GM19467 (cell line): Measurements from ENCODE around the gene ATG7.
"Not testable (repeated sequence)": the region's sequence is repeated elsewhere in the genome, so short reads cannot be mapped to it uniquely, and the experiment has no call there.

Source experiments
- ATAC-seq: cut with Tn5 transposase; IDR thresholded peaks from one replicate; pipeline ENCODE4 v1.9.1; 2021; ENCODE audit warnings: mild to moderate bottlenecking, moderate library complexity; ENCODE audit not compliant: unreplicated experiment

The ATG7 gene

GRCh38 chr3:11581237-11582190, 309.3 kb downstream of the ATG7 start:
- ATAC-seq, result no peak

DNA sequence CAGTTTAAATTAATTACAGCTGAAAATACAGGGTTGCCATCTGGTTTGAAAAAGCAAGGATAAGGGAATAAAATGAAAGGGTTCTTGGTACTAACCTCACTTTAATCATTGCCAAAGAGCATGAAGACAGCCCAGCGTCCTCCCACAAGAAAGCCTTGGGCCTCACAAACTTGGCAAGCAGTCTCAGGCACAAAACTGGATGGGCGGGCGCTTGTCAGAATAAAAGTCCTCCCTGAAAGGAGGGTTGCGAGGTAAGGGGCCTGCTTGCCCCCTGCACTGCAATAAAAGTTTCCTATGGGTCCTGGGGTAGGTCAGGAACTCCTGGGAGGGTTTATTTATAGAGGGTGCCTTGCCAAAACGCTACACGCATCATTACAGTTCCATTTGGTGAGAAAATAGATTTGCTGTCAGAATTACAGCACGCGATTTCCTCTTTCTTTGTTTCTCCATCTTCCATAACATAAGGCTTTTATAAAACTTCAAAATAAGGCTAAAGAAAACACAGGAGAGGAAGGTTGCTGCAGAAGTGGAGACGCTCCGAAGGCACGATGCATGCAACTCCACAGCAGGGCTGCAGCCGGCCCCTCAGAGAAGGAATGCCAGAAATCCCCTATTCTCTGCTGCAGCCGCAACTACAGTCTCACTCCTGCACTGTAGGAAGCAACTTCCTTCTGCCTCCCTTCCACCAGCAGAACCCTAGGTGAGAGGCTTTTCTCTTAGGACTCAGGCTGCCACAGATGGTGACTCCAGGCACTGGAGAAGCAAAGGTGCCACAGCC, 310.2 kb downstream of the ATG7 start:
- ATAC-seq, result no peak

GRCh38 chr3:11583235-11583634, 311.0 kb downstream of the ATG7 start:
- ATAC-seq, result no peak

DNA sequence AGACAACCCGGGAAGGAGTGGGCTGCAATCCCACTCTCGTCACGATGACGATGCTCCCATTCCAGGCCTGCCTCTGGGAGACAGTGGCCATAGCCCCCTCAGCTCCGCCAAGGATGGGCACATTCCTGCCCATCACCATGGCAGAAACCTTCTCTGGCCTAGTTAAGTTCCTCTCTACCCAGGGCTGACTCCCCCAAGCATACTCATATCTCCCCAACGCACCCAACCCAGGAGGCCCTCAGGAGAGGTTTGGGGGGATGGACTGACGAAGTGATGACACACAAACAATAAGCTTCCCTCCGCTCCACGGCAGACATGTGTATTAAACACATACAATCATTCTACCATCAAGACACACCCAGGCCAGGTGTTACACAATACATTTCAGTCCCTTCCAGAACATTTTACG, 311.4 kb downstream of the ATG7 start:
- no peak for ATAC-seq

GRCh38 chr3:11584570-11584969, 312.4 kb downstream of the ATG7 start:
- no peak for ATAC-seq

GRCh38 chr3:11587766-11588165, 315.6 kb downstream of the ATG7 start:
- ATAC-seq, result no peak

DNA sequence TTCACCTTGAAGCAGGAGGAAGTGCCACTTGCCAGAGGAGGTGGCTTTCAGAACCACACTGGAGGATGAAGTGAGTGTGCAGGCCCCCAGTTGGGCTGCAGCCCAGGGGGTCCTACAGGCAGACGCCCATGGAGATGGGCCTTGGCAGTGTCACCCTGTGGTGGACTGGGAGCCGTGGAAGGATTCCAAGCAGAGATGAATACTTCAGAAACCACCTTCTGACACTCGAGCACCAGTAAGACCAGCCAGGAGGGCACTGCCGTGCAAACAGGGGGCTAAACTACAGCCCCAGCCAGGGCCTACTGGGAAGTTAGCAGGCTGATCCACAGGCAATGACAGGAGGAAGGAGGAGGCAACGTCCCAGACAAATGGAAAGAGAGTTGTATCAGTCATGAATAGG, 316.1 kb downstream of the ATG7 start:
- ATAC-seq, result no peak

- ATAC-seq, result no peak
These were observed 316.6 kb downstream of the ATG7 start for GRCh38 chr3:11588755-11589154.

- ATAC-seq, result no peak
These were observed 317.5 kb downstream of the ATG7 start for GRCh38 chr3:11589706-11590105.

- no peak for ATAC-seq
These were observed 318.8 kb downstream of the ATG7 start for GRCh38 chr3:11591002-11591355.

GRCh38 chr3:11591391-11592282, 319.4 kb downstream of the ATG7 start:
- no peak for ATAC-seq

GRCh38 chr3:11592445-11593298, 320.5 kb downstream of the ATG7 start:
- no peak for ATAC-seq

DNA sequence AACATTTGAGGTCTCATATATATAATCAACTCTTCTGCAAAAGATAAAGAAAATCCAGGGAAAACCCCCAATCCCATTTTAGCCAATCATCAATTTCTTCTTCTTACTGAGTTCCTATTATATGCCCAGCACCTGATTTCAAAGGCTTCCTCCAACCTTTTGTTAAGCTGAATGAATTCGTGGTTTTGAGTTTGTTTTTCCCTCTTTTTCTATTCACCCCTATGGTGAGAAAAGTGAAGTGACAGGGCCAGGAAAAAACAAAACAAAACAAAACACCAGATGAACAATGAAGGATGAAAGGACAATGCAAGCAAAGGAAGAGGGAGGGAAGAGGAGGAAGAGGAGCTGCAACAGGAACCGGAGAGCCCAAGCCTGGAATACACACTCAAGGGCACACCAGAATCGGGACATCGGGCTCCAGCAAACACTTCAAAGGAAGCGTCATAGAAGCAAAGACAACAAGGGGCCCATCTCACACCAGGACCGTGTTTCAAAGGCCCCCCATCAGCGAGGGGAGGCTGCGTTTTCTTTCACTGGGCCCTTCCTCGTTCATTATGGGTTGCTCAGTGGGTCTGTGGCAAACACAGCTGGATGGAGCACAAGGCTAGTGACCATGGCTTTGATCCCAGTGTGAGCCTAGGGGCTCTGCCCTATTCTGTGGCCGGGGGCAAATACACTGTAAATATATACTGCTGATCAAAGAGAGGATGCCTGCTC, 321.3 kb downstream of the ATG7 start:
- ATAC-seq, result no peak

DNA sequence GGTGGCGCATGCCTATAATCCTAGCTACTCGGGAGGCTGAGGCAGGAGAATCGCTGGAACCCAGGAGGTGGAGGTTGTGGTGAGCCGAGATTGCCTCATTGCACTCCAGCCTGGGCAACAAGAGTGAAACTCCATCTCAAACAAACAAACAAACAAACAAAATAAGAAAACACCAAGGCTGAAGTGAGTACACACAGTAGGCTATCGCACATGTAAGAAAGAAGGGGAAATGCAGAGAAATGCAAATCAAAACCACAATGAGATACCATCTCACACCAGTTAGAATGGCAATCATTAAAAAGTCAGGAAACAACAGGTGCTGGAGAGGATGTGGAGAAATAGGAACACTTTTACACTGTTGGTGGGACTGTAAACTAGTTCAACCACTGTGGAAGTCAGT, 322.8 kb downstream of the ATG7 start:
- ATAC-seq, result not testable (repeated sequence)

GRCh38 chr3:11596387-11596786, 324.2 kb downstream of the ATG7 start:
- ATAC-seq, result no peak

DNA sequence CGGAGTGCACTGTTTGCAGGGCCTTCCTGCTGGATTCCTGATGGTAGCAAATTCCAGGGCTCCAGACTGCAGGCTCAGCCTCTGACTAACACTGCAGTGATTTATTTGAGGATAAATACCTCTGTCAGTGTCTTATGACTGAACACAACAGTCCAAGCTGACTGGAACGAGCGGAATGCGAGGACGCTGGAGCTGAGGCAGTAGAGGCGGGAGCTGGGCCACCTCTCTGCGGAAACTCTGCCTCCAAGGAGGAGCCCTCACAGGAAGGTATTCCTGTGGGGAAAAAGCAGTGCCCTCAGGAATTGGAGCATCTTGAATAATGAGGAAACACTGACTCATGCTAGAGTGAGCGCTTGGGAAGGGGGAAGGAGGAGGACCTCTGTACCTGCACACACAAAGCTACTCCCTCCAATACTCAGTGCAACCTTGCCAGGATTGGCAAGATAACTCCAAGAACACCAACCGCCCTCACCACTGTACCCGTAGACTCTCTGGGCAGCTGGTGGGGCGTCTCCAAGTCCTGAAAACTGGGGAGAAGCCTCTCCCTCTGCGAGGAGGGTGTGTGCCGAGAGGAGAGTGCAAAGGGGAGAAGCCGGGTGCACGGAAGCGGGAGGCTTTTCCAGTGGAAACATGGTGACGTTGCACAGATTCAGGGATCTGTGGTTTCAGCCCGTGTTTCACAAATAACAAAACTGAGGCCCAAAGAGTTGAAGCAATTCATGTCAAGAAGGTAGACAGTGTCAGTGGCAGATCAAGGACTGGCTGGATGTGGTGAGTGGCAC, 328.5 kb downstream of the ATG7 start:
- ATAC-seq, result no peak

GRCh38 chr3:11601446-11602238, 329.4 kb downstream of the ATG7 start:
- peak; percentile 93 for ATAC-seq
